ENCODE measurements around the gene DOCK1.

DNA sequence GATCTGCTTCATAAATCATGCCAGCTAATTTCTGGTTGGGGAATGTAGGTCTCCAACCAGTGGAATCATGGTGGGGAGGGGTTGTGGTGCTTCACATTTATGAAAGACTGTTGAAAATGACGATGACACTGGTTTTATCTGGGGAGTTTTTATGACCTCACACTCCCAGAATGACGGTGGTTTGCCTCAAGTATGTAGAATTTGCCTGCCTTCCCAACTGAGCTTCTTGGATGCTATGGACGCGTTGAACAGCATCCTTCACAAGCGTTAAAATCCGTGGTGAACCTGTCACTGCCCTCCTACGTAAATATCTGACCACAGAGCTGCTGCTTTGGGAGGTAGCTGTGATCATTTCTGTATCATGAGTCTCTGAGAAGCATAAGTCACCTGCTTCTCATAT is 287.9 kb downstream of the DOCK1 start:
- TF ChIP-seq, protein P1, sequence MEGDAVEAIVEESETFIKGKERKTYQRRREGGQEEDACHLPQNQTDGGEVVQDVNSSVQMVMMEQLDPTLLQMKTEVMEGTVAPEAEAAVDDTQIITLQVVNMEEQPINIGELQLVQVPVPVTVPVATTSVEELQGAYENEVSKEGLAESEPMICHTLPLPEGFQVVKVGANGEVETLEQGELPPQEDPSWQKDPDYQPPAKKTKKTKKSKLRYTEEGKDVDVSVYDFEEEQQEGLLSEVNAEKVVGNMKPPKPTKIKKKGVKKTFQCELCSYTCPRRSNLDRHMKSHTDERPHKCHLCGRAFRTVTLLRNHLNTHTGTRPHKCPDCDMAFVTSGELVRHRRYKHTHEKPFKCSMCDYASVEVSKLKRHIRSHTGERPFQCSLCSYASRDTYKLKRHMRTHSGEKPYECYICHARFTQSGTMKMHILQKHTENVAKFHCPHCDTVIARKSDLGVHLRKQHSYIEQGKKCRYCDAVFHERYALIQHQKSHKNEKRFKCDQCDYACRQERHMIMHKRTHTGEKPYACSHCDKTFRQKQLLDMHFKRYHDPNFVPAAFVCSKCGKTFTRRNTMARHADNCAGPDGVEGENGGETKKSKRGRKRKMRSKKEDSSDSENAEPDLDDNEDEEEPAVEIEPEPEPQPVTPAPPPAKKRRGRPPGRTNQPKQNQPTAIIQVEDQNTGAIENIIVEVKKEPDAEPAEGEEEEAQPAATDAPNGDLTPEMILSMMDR (IDR thresholded peaks at IDR 0.05), result no peak
- TF ChIP-seq EZH2 (IDR thresholded peaks at IDR 0.05), result no peak
